ENCODE measurements around the gene BANP.
"Not testable (repeated sequence)": the region's sequence is repeated elsewhere in the genome, so short reads cannot be mapped to it uniquely, and the experiment has no call there.

Gene BANP

DNA sequence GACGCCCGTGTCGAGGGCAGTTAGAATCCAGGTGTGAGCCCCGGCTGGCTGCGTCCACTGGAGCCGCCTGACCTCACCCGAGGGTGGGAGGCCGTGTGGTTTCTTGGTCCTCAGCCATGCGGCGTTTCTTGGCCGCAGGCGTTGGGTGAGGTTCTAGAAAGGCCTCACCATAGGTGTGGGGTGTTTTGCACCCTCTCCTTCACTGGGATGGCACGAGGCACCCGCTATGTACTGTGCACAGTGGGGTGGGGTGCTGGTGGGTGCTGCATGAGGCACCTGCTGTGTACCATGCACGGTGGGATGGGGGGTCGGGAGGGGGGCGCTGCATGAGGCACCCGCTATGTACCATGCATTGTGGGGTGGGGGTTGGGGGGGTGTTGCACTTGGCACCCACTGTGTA lies 169.6 kb downstream of the BANP start:
- Histone ChIP-seq H3K27me3 (replicated peaks) (no peaks in the 10 kb centered on the region), H3K36me3 (replicated peaks) (no peaks in the 10 kb centered on the region), H3K4me3 (ENCODE audit: low read depth, low read length) (no peak overlapping the region), H3K27ac (no peak overlapping the region)
- in situ Hi-C loops (cut with HindIII; ENCODE audit: low pct_ligation_motif_present, low sequenced_read_pairs): no loop called here
- TF ChIP-seq, protein P1, sequence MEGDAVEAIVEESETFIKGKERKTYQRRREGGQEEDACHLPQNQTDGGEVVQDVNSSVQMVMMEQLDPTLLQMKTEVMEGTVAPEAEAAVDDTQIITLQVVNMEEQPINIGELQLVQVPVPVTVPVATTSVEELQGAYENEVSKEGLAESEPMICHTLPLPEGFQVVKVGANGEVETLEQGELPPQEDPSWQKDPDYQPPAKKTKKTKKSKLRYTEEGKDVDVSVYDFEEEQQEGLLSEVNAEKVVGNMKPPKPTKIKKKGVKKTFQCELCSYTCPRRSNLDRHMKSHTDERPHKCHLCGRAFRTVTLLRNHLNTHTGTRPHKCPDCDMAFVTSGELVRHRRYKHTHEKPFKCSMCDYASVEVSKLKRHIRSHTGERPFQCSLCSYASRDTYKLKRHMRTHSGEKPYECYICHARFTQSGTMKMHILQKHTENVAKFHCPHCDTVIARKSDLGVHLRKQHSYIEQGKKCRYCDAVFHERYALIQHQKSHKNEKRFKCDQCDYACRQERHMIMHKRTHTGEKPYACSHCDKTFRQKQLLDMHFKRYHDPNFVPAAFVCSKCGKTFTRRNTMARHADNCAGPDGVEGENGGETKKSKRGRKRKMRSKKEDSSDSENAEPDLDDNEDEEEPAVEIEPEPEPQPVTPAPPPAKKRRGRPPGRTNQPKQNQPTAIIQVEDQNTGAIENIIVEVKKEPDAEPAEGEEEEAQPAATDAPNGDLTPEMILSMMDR (IDR thresholded peaks at IDR 0.05; ENCODE audit: low read depth, low read length, missing control alignments): no peak
- no peak for DNase-seq

DNA sequence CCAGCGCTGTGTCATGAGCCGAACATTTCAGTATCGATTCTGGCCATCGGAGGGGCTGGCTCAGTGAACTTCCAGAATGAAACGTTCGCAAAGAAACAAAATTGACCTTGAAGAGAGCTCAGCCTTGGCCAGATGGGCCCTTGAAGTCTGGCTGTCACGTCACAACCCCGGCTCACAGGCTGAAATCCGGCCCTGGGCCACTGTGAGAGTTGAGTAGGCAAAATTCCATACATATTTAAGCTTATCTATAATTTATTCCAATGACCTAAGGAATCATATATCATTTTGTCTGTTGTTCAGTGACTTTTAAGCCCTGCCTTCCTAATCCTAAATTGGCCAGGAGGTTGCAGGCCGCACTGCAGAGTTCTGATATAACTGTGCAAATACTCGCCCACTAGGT lies 170.2 kb downstream of the BANP start:
- peak; percentile 67 for DNase-seq
- H3K36me3 ChIP-seq (replicated peaks); H3K27ac ChIP-seq; H3K4me3 ChIP-seq (ENCODE audit: low read depth, low read length); in situ Hi-C loops (cut with HindIII; ENCODE audit: low pct_ligation_motif_present, low sequenced_read_pairs); H3K27me3 ChIP-seq (replicated peaks): not testable (repeated sequence)

DNA sequence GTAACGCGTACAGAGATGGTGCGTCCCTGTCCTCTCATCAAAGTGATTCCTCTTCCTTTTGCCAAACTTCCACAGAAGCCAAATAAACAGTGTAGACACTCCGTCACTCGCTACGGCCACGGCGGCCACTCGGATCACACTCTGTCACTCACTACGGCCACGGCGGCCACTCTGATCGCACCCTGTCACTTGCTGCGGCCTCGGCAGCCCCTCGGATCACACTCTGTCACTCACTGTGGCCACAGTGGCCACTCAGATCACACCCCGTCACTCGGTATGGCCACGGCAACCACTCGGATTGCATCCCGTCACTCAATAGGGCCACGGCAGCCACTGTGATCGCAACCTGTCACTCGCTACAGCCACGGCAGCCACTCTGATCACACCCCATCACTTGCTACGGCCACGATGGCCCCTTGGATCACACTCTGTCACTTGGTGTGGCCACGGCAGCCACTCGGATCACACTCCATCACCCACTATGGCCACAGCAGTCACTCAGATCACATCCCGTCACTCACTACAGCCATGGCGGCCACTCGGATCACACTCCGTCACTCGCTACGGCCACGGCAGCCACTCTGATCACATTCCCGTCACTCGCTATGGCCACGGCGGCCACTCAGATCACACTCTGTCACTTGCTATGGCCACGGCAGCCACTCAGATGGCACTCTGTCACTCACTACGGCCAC lies 170.8 kb downstream of the BANP start:
- H3K27ac ChIP-seq: no peak overlapping the region
- H3K36me3 ChIP-seq (replicated peaks): no peaks in the 10 kb centered on the region
- H3K27me3 ChIP-seq (replicated peaks): no peaks in the 10 kb centered on the region
- H3K4me3 ChIP-seq (ENCODE audit: low read depth, low read length): no peak overlapping the region
- no peak for DNase-seq
- TF ChIP-seq, protein P1 (IDR thresholded peaks at IDR 0.05; ENCODE audit: low read depth, low read length, missing control alignments): no peak
- in situ Hi-C loops (cut with HindIII; ENCODE audit: low pct_ligation_motif_present, low sequenced_read_pairs): no loop called here
